MG63 (cell line): ENCODE data around the gene SRGN. TPM values are rescaled to one million over a fixed set of nuclear protein-coding genes. Genes with fewer than 3 reads are reported as not detected.

ENCODE experiments used
- DNase-seq: peaks from one replicate; pipeline ENCODE4 v3.0.0-alpha.2; 2020
- H3K27me3 ChIP-seq: fragments of 250-450 bp; sonication (Bioruptor Pico); 2 replicates; pipeline ENCODE4 v1.5.1; 2020; ENCODE audit warnings: mild to moderate bottlenecking, moderate library complexity
- H3K36me3 ChIP-seq: fragments of 250-450 bp; sonication (Bioruptor Pico); 2 replicates; pipeline ENCODE4 v1.5.1; 2020; ENCODE audit warnings: mild to moderate bottlenecking, moderate library complexity
- H3K4me3 ChIP-seq: fragments of 250-450 bp; sonication (Bioruptor Pico); 2 replicates; pipeline ENCODE4 v1.5.1; 2020; ENCODE audit warnings: mild to moderate bottlenecking, moderate library complexity
- H3K9me3 ChIP-seq: fragments of 250-450 bp; sonication (Bioruptor Pico); 2 replicates; pipeline ENCODE4 v1.5.1; 2020; ENCODE audit warnings: mild to moderate bottlenecking, moderate library complexity
- total RNA-seq: library from RNA; depleted of rRNA; stranded (reverse); fragments of >200 nt; shearing (Covaris generic); gene quantifications from 2 replicates; pipeline ENCODE4 v1.2.3, GENCODE V29; 2014; ENCODE audit warnings: low replicate concordance

The SRGN gene
- total RNA-seq, 1 experiment from 2014 or later = 10.2 TPM

- DNase-seq = no peak
- Histone ChIP-seq H3K27me3 (no peaks in the 10 kb centered on the region), H3K4me3 (no peak overlapping the region), H3K9me3 (no peaks in the 10 kb centered on the region), H3K36me3 (no peaks in the 10 kb centered on the region)
Measured at GRCh38 chr10:69073736-69074364, 14.1 kb upstream of the SRGN start.

DNA sequence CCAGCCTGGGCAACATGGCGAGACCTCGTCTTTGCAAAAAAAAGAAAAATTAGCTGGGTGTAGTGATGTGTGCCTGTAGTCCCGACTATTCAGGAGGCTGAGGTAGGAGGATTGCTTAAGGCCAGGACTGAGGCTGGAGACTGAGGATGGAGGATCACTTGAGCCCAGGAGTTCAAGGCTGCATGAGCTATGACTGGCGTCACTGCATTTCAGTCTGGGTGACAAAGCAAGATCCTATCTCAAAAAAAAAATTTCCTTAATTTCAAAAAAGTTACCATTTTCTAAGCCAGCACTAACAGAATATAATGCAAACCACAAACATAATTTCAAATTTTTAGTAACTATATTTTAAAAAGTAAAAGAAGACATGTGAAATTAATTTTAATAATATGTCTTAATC, 13.4 kb upstream of the SRGN start:
- Histone ChIP-seq H3K9me3 (no peaks in the 10 kb centered on the region), H3K4me3 (no peak overlapping the region), H3K27me3 (no peaks in the 10 kb centered on the region), H3K36me3 (no peaks in the 10 kb centered on the region)
- no peak for DNase-seq

- no peaks in the 10 kb centered on the region for H3K9me3 ChIP-seq
- no peaks in the 10 kb centered on the region for H3K27me3 ChIP-seq
- H3K36me3 ChIP-seq = no peaks in the 10 kb centered on the region
- H3K4me3 ChIP-seq = no peak overlapping the region
- DNase-seq = no peak
Measured at GRCh38 chr10:69075431-69075830, 12.5 kb upstream of the SRGN start.

- no peak for DNase-seq
- Histone ChIP-seq H3K4me3 (no peak overlapping the region), H3K9me3 (no peaks in the 10 kb centered on the region), H3K27me3 (no peaks in the 10 kb centered on the region), H3K36me3 (no peaks in the 10 kb centered on the region)
Measured at GRCh38 chr10:69078311-69078710, 9.6 kb upstream of the SRGN start.

DNA sequence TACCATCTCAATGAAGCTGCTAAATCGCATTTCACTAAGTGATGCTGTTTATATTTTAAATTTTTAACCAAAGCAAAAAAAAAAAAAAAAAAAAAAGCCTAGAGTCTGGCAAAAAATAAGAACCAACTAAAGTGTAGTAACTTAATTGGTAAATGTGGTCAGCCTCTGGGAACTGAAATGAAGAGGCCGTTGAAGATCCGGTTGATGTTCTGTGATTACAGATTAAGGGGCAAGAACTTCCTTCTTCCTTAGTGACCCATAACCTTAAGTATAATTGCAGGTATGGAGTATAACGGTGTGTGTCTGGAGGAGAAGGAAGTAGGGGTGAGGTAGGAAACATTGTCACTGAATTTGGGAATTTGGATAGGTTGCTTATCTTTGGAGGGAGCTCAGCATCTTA, 7.7 kb upstream of the SRGN start:
- no peak for DNase-seq
- Histone ChIP-seq H3K27me3 (no peaks in the 10 kb centered on the region), H3K9me3 (no peaks in the 10 kb centered on the region), H3K36me3 (no peaks in the 10 kb centered on the region), H3K4me3 (no peak overlapping the region)

DNA sequence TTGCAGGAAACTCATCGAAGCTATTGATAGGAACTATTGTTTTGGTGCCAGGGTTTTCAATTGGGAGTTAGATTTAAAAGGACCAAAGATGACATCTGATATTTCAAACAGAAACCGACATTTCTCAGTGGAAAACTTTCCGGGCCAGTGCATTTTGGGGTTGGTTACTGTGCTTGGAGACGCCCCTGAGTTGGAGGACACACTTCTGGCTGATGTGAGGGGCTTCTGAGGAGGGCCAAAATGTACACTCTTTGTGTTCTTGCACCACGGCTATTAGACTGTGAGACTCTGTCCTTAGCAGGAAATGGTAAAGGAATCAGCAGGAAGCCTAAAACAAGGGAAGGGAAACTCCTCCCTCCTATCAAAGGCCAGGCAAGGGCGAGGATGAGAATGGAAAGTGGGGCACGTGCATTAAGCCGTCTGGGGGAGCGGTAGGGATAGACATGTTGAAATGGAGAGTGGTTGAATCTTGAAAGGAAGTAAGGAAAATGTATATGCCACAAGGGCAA, 1.8 kb upstream of the SRGN start:
- DNase-seq = peak; percentile 31
- Histone ChIP-seq H3K4me3 (peak overlapping the region; percentile 37), H3K27me3 (no peaks in the 10 kb centered on the region), H3K36me3 (no peaks in the 10 kb centered on the region), H3K9me3 (no peaks in the 10 kb centered on the region)

GRCh38 chr10:69088471-69088769, 517 bp downstream of the SRGN start:
- H3K27me3 ChIP-seq = no peaks in the 10 kb centered on the region
- no peak for DNase-seq
- no peaks in the 10 kb centered on the region for H3K9me3 ChIP-seq
- peak overlapping the region; percentile 32; the same call in 1 of the 2 replicates for H3K4me3 ChIP-seq
- no peaks in the 10 kb centered on the region for H3K36me3 ChIP-seq

DNA sequence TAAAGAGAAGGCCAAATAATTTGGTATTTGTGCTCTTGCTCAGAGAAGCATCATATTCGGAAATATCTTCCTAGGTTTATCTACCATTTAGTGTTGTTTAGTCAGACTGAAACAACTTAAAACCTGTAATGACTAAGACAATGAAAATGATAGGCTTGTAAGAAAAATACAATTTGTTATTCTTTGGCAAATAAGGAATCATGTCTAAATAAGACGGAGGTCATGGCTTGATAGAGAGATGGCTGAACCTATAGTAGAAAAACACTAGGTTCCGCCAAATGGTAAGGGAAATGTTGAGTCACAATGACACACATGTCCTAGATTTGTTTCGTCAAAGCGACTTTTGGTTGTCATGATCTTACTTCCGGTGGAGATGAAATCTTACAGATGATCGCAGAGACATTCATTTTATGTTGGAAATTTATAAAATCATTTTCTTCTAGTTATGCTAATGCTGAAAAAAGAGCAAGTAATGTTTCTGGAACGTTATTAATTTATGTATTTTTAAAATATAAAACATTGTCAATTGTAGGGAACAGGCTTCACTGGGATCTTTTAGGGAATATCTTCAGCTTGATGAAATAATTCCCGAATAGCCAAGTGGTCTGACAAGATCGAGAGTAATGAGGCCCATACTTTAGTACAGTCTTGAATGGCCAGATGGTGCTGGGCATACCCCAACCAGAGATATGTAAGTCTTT, 1.0 kb downstream of the SRGN start:
- Histone ChIP-seq H3K4me3 (no peak overlapping the region), H3K27me3 (no peaks in the 10 kb centered on the region), H3K36me3 (no peaks in the 10 kb centered on the region), H3K9me3 (no peaks in the 10 kb centered on the region)
- no peak for DNase-seq

DNA sequence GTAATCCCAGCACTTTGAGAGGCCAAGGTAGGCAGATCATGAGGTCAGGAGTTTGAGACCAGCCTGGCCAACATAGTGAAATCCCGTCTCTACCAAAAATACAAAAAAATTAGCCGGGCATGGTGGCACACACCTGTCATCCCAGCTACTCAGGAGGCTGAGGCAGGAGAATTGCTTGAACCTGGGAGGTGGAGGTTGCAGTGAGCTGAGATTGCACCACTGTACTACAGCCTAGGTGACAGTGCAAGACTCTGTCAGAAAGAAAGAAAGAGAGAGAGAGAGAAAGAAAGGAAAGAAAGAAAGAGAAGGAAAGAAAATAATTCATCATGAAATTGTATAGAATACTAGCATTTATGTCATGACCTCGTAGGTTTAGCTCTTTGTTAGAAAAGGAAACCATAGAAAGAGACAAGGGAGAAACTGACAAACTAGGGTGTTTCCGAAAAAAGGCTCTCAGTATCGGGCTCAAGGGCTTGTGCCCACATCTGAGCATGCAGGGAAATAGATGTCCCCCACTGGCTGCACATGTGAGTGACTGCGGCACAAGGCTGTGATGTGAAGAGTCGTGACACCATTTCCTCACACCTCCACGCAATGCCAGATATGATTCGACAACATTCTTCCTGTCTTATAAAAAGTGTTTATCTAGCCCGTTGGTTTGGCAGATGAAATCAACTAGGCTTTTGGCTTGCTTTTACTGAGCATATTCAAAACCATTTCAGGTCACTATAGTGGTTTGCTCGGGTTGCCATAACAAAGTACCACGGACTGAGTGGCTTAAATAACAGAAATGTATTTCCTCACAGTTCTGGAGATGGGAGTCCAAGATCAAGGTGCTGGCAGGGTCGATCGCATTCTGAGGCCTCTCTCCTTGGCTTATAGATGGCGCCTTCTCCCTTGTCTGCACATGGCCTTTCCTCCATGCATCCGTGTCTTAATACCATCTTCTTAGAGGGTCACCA, 2.0 kb downstream of the SRGN start:
- Histone ChIP-seq H3K36me3 (no peaks in the 10 kb centered on the region), H3K9me3 (no peaks in the 10 kb centered on the region), H3K4me3 (no peak overlapping the region), H3K27me3 (no peaks in the 10 kb centered on the region)
- DNase-seq = no peak

- no peaks in the 10 kb centered on the region for H3K27me3 ChIP-seq
- no peaks in the 10 kb centered on the region for H3K36me3 ChIP-seq
- no peaks in the 10 kb centered on the region for H3K9me3 ChIP-seq
- no peak for DNase-seq
- no peak overlapping the region for H3K4me3 ChIP-seq
Measured at GRCh38 chr10:69090685-69091084, 2.8 kb downstream of the SRGN start.

- Histone ChIP-seq H3K27me3 (no peaks in the 10 kb centered on the region), H3K36me3 (no peaks in the 10 kb centered on the region), H3K9me3 (no peaks in the 10 kb centered on the region), H3K4me3 (no peak overlapping the region)
- DNase-seq = no peak
Measured at GRCh38 chr10:69091143-69091651, 3.3 kb downstream of the SRGN start.

DNA sequence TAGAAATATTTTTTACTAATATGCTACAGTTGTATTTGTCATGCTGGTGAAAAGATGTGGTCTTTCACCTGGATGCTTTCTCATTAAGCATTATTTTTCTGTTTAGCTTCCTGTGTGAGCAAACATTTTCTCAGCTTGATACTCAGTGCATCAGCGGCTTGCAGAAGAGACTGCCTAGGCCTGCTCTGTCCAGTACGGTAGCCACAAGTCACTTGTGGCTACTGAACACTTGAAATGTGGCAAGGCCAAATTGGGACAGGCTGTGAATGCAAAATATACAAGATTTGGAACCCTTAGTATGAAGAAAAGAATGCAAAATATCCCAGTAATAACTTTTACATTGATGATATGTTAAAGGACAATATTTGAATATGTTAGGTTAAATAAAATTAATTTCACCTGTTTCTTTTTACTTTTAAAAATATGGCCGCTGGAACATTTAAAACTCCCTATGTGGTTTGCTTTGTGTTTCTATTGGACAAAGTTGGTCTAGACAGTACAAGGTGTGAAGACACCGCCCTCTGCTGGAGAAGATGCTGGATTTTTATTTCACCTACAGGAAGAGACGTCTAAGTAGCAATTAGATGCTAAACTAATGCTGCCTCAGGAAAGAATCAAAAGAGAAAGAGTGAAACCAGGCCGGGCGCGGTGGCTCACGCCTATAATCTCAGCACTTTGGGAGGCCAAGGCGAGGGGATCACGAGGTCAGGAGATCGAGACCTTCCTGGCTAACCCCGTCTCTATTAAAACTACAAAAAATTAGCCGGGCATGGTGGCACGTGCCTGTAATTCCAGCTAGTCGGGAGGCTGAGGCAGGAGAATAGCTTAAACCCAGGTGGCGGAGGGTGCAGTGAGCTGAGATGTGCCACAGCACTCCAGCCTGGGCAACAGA, 5.3 kb downstream of the SRGN start:
- DNase-seq = peak; percentile 60
- no peaks in the 10 kb centered on the region for H3K27me3 ChIP-seq
- H3K9me3 ChIP-seq = no peaks in the 10 kb centered on the region
- no peaks in the 10 kb centered on the region for H3K36me3 ChIP-seq
- no peak overlapping the region for H3K4me3 ChIP-seq

- H3K4me3 ChIP-seq = no peak overlapping the region
Measured at GRCh38 chr10:69093933-69094332, 6.0 kb downstream of the SRGN start.

GRCh38 chr10:69096045-69096444, 8.1 kb downstream of the SRGN start:
- no peak for DNase-seq
- no peaks in the 10 kb centered on the region for H3K9me3 ChIP-seq
- no peaks in the 10 kb centered on the region for H3K36me3 ChIP-seq
- H3K4me3 ChIP-seq = no peak overlapping the region
- H3K27me3 ChIP-seq = no peaks in the 10 kb centered on the region

More at GRCh38 chr10:69093933-69094332, 6.0 kb downstream of the SRGN start:
- H3K27me3 ChIP-seq = no peaks in the 10 kb centered on the region
- no peaks in the 10 kb centered on the region for H3K9me3 ChIP-seq
- H3K36me3 ChIP-seq = no peaks in the 10 kb centered on the region
- DNase-seq = no peak

DNA sequence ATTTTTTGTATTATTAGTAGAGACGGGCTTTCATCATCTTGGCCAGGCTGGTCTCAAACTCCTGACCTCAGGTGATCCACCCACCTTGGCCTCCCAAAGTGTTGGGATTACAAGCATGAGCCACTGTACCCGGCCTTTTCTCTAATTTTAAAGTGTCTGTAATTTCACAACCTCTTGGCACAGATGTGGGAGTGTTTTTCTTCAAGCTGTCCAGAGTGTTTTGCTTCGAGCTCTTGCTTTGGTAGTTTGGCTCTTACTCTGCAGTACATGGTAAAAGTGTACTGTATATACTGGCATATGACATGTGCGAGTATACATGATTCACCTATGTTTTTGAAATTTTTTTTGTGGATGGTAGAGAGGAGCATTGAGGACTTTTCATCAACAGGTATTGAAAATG, 9.8 kb downstream of the SRGN start:
- Histone ChIP-seq H3K27me3 (no peaks in the 10 kb centered on the region), H3K9me3 (no peaks in the 10 kb centered on the region), H3K36me3 (no peaks in the 10 kb centered on the region), H3K4me3 (no peak overlapping the region)
- DNase-seq = no peak

DNA sequence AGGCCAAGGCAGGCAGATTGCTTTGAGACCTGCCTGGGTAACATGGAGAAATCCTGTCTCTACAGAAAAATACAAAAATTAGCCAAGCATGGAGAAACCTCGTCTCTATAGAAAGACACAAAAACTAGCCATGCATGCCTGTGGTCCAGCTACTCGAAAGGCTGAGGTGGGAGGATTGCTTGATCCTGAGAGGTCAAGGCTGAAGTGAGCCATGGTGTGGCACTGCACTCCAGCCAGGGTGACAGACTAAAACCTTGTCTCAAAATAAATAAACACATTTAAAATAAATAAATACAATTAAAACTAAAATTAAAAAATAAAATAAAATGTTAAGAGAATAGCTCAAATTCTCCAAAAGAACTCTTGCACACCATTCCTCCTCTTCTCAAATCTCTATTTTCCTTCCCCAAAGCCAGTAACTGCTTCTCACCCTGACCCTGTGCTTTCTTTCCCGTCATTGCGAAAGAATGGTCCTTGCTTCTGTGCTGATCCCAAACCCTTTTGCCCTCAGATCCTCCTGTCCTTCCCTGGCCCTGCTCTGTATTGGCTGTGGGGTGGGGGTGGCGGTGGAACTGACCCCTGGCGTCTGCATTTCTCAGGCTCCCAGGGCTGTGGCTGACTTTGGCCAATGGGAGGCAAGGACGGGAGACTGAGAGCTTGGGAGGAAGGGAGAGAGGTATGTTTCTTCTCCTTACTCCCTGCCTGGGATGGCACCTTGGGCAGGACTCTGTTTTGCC, 12.4 kb downstream of the SRGN start:
- Histone ChIP-seq H3K27me3 (no peaks in the 10 kb centered on the region), H3K36me3 (no peaks in the 10 kb centered on the region), H3K9me3 (no peaks in the 10 kb centered on the region), H3K4me3 (no peak overlapping the region)
- DNase-seq = no peak
